HepG2 (cell line): Measurements from ENCODE around the gene MRPL42. TPM values are rescaled to one million over a fixed set of nuclear protein-coding genes. Genes with fewer than 3 reads are reported as not detected.

Experiments
- BRCA1 ChIP-seq: sonication (generic); formaldehyde crosslinking; IDR thresholded peaks from 2 replicates; pipeline ENCODE4 v1.4.0; 2020; ENCODE audit warnings: missing genetic modification reagents
- ELF1 ChIP-seq: sonication (generic); formaldehyde crosslinking; IDR thresholded peaks from 2 replicates; pipeline ENCODE4 v1.4.0; 2020; ENCODE audit warnings: missing genetic modification reagents
- ERF ChIP-seq: IDR thresholded peaks from 2 replicates; pipeline ENCODE4 v1.6.1; 2018; ENCODE audit warnings: missing biosample characterization, missing genetic modification reagents
- LCORL ChIP-seq, 2 experiments: fragments of 450-650 bp in 1 of 2; sonication (generic) in 1 of 2; formaldehyde crosslinking in 1 of 2; IDR thresholded peaks; 2 replicates each; pipeline versions ENCODE4 v1.5.0 to v1.6.1; 2017 to 2020; ENCODE audit warnings: antibody characterized with exemption in 1 of 2, missing genetic modification reagents in 1 of 2
- MEF2D ChIP-seq: sonication (generic); formaldehyde crosslinking; IDR thresholded peaks from 2 replicates; pipeline ENCODE4 v1.5.1; 2020; ENCODE audit warnings: mild to moderate bottlenecking, missing genetic modification reagents
- NR1H2 ChIP-seq: sonication (generic); formaldehyde crosslinking; IDR thresholded peaks from 2 replicates; pipeline ENCODE4 v1.8.1; 2022; ENCODE audit warnings: low read depth, missing genetic modification reagents, borderline replicate concordance
- NR2C2 ChIP-seq: sonication (generic); formaldehyde crosslinking; IDR thresholded peaks from 2 replicates; pipeline ENCODE4 v1.4.0; 2020; ENCODE audit warnings: missing genetic modification reagents, mild to moderate bottlenecking, moderate library complexity, borderline replicate concordance
- RXRA ChIP-seq: sonication (generic); formaldehyde crosslinking; IDR thresholded peaks from 2 replicates; pipeline ENCODE4 v1.5.1; 2020; ENCODE audit warnings: missing genetic modification reagents
- SAP130 ChIP-seq: IDR thresholded peaks from 2 replicates; pipeline ENCODE4 v1.6.1; 2016; ENCODE audit warnings: low read depth
- TCF12 ChIP-seq, 2 experiments: fragments of 450-650 bp in 1 of 2; sonication (generic) in 1 of 2; formaldehyde crosslinking in 1 of 2; IDR thresholded peaks; 2 replicates each; pipeline versions ENCODE4 v1.6.1 to v1.8.0; 2017 to 2022; ENCODE audit warnings: antibody characterized with exemption in 1 of 2, mild to moderate bottlenecking in 1 of 2, missing genetic modification reagents in 1 of 2, moderate library complexity in 1 of 2
- ZFP62 ChIP-seq: sonication (generic); formaldehyde crosslinking; IDR thresholded peaks from 2 replicates; pipeline ENCODE4 v1.4.0; 2020; ENCODE audit warnings: missing genetic modification reagents
- ZMYM3 ChIP-seq: sonication (generic); formaldehyde crosslinking; IDR thresholded peaks from 2 replicates; pipeline ENCODE4 v1.5.1; 2020; ENCODE audit warnings: mild to moderate bottlenecking, missing genetic modification reagents
- ZNF331 ChIP-seq: sonication (generic); formaldehyde crosslinking; IDR thresholded peaks from 2 replicates; pipeline ENCODE4 v1.4.0; 2020; ENCODE audit warnings: missing genetic modification reagents
- ZNF629 ChIP-seq: sonication (generic); formaldehyde crosslinking; conservative IDR thresholded peaks from 2 replicates; pipeline ENCODE4 v1.5.0; 2020; ENCODE audit warnings: missing genetic modification reagents
- ZNF766 ChIP-seq: sonication (generic); formaldehyde crosslinking; IDR thresholded peaks from 2 replicates; pipeline ENCODE4 v1.5.0; 2020; ENCODE audit warnings: missing genetic modification reagents, borderline replicate concordance
- ZNF776 ChIP-seq: sonication (generic); formaldehyde crosslinking; IDR thresholded peaks from 2 replicates; pipeline ENCODE4 v1.4.0; 2020; ENCODE audit warnings: mild to moderate bottlenecking, missing genetic modification reagents
- ZSCAN5A ChIP-seq: sonication (generic); formaldehyde crosslinking; IDR thresholded peaks from 2 replicates; pipeline ENCODE4 v1.8.0; 2022; ENCODE audit warnings: mild to moderate bottlenecking, missing genetic modification reagents, borderline replicate concordance
- polyA plus RNA-seq, 8 experiments: library from polyadenylated mRNA; depleted of rRNA in 3 of 8; stranded (reverse) in 7 of 8; unstranded in 1 of 8; fragments of >200 nt; fragmentation: Illumina TruSeq in 4 of 8; extraction: Trizol in 4 of 8; gene quantifications; 2 replicates each; pipeline versions ENCODE4 v1.2.1 to v1.2.3, GENCODE V29; 2011 to 2016; ENCODE audit warnings: low read depth in 4 of 8, missing spikeins in 1 of 8, mixed read lengths in 1 of 8; ENCODE audit not compliant: insufficient read depth in 1 of 8
- total RNA-seq, 5 experiments: library from RNA; depleted of rRNA; stranded (reverse); fragments of >200 nt; fragmentation: Illumina TruSeq; extraction: Trizol; gene quantifications; 2 replicates each; pipeline ENCODE4 v1.2.3, GENCODE V29; 2016; ENCODE audit warnings: low read depth in 1 of 5
- TF ChIP-seq, protein P1 (sequence below): sonication (generic); formaldehyde crosslinking; IDR thresholded peaks from 2 replicates; pipeline ENCODE4 v1.4.0; 2020; ENCODE audit warnings: missing genetic modification reagents, borderline replicate concordance
- TF ChIP-seq, protein P2 (sequence below), 2 experiments: fragments of 450-650 bp in 1 of 2; sonication (generic) in 1 of 2; formaldehyde crosslinking; IDR thresholded peaks; 2 replicates each; pipeline versions ENCODE4 v1.5.0 to v1.8.0; 2020 to 2022; ENCODE audit warnings: mild to moderate bottlenecking in 1 of 2, missing genetic modification reagents in 1 of 2
- TF ChIP-seq, protein P3 (sequence below): sonication (generic); formaldehyde crosslinking; IDR thresholded peaks from 2 replicates; pipeline ENCODE4 v1.9.0; 2021; ENCODE audit warnings: missing genetic modification reagents, mild to moderate bottlenecking, borderline replicate concordance

Gene MRPL42
- total and polyA plus RNA-seq, 2 of the 13 experiments (the other 11 are each of a cell fraction or from before 2014, with no cell fraction given): 93.3 to 148 TPM

- TF ChIP-seq ELF1: peak; percentile 43; the same call in 1 of the 2 replicates
- peak; percentile 78; the same call in 1 of the 2 replicates for TF ChIP-seq ZSCAN5A (CRISPR knock-in tag)
- peak; percentile 70 for TF ChIP-seq NR2C2 (CRISPR knock-in tag)
- TF ChIP-seq RXRA (CRISPR knock-in tag): peak; percentile 94; the same call in 1 of the 2 replicates
- TF ChIP-seq ZNF629 (CRISPR knock-in tag): no peak
- peak; percentile 80; the same call in 1 of the 2 replicates for TF ChIP-seq MEF2D (CRISPR knock-in tag)
- TF ChIP-seq ZNF331 (CRISPR knock-in tag): peak; percentile 94
- TF ChIP-seq ZFP62 (CRISPR knock-in tag): no peak
- TF ChIP-seq, protein P1, sequence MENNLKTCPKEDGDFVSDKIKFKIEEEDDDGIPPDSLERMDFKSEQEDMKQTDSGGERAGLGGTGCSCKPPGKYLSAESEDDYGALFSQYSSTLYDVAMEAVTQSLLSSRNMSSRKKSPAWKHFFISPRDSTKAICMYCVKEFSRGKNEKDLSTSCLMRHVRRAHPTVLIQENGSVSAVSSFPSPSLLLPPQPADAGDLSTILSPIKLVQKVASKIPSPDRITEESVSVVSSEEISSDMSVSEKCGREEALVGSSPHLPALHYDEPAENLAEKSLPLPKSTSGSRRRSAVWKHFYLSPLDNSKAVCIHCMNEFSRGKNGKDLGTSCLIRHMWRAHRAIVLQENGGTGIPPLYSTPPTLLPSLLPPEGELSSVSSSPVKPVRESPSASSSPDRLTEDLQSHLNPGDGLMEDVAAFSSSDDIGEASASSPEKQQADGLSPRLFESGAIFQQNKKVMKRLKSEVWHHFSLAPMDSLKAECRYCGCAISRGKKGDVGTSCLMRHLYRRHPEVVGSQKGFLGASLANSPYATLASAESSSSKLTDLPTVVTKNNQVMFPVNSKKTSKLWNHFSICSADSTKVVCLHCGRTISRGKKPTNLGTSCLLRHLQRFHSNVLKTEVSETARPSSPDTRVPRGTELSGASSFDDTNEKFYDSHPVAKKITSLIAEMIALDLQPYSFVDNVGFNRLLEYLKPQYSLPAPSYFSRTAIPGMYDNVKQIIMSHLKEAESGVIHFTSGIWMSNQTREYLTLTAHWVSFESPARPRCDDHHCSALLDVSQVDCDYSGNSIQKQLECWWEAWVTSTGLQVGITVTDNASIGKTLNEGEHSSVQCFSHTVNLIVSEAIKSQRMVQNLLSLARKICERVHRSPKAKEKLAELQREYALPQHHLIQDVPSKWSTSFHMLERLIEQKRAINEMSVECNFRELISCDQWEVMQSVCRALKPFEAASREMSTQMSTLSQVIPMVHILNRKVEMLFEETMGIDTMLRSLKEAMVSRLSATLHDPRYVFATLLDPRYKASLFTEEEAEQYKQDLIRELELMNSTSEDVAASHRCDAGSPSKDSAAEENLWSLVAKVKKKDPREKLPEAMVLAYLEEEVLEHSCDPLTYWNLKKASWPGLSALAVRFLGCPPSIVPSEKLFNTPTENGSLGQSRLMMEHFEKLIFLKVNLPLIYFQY (CRISPR knock-in tag): no peak
- TF ChIP-seq, protein P2, sequence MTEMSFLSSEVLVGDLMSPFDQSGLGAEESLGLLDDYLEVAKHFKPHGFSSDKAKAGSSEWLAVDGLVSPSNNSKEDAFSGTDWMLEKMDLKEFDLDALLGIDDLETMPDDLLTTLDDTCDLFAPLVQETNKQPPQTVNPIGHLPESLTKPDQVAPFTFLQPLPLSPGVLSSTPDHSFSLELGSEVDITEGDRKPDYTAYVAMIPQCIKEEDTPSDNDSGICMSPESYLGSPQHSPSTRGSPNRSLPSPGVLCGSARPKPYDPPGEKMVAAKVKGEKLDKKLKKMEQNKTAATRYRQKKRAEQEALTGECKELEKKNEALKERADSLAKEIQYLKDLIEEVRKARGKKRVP (CRISPR knock-in tag; IDR thresholded peaks at IDR 0.05): peak in 1 of 2 experiments; percentile 76; a peak in 2 of 4 replicates
- peak; percentile 89 for TF ChIP-seq SAP130 (CRISPR knock-in tag)
- TF ChIP-seq, protein P3, sequence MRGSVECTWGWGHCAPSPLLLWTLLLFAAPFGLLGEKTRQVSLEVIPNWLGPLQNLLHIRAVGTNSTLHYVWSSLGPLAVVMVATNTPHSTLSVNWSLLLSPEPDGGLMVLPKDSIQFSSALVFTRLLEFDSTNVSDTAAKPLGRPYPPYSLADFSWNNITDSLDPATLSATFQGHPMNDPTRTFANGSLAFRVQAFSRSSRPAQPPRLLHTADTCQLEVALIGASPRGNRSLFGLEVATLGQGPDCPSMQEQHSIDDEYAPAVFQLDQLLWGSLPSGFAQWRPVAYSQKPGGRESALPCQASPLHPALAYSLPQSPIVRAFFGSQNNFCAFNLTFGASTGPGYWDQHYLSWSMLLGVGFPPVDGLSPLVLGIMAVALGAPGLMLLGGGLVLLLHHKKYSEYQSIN (CRISPR knock-in tag): no peak
- TF ChIP-seq ERF (CRISPR knock-in tag): peak; percentile 67; the same call in 1 of the 2 replicates
- 0 out of 2 replicates have a peak, but pooled peaks have one; percentile 57 for TF ChIP-seq ZNF766
- TF ChIP-seq LCORL (IDR thresholded peaks at IDR 0.05): peak; percentile 19; the same call in 1 of the 2 replicates
- TF ChIP-seq LCORL (CRISPR knock-in tag; IDR thresholded peaks at IDR 0.05): peak; percentile 42
- TF ChIP-seq NR1H2 (CRISPR knock-in tag): no peak
- peak; percentile 53; the same call in 1 of the 2 replicates for TF ChIP-seq ZMYM3 (CRISPR knock-in tag)
- TF ChIP-seq ZNF776 (CRISPR knock-in tag): no peak
- TF ChIP-seq TCF12 (IDR thresholded peaks at IDR 0.05): no peak
- TF ChIP-seq TCF12 (CRISPR knock-in tag; IDR thresholded peaks at IDR 0.05): peak; percentile 27; the same call in 1 of the 2 replicates
- TF ChIP-seq BRCA1 (CRISPR knock-in tag): 0 out of 2 replicates have a peak, but pooled peaks have one; percentile 68
Observed at GRCh38 chr12:93563807-93564538, 96.7 kb downstream of the MRPL42 start (continued).
